Colonic mucosa (tissue), 4 donors: ENCODE results near the gene MAP4. TPM values are rescaled to one million over a fixed set of nuclear protein-coding genes. Genes with fewer than 3 reads are reported as not detected.

Experiments
- DNase-seq: peaks from one replicate; pipeline ENCODE4 v3.0.0-alpha.2; 2020
- H3K27ac ChIP-seq: fragments of 200-600 bp; one replicate; pipeline ENCODE4 v1.8.0; 2021
- H3K27me3 ChIP-seq: fragments of 200-600 bp; one replicate; pipeline ENCODE4 v1.8.0; 2021
- H3K36me3 ChIP-seq: fragments of 200-600 bp; one replicate; pipeline ENCODE4 v1.8.0; 2021
- H3K4me1 ChIP-seq: fragments of 200-600 bp; one replicate; pipeline ENCODE4 v1.8.0; 2021; ENCODE audit warnings: mild to moderate bottlenecking
- H3K4me3 ChIP-seq: fragments of 200-600 bp; one replicate; pipeline ENCODE4 v1.8.0; 2021
- H3K9ac ChIP-seq, 2 donors: one replicate each; pipeline ENCODE4 v1.7.0; 2013; ENCODE audit warnings: control low read depth in 2 of 2, low read depth in 2 of 2, low read length in 2 of 2
- H3K9me3 ChIP-seq: fragments of 200-600 bp; one replicate; pipeline ENCODE4 v1.8.0; 2021
- CTCF ChIP-seq: fragments of 200-600 bp; IDR thresholded peaks from one replicate; pipeline ENCODE4 v1.8.0; 2022; ENCODE audit warnings: antibody characterized with exemption, mild to moderate bottlenecking
- intact Hi-C: fragments of 100-400 bp; cut with DNase I; formaldehyde crosslinking; loops from one replicate; pipeline ENCODE4 v1.14.1; 2022
- total RNA-seq, 2 donors: library from RNA; stranded (reverse); fragmentation: NEBNext Ultra II Directional in 1 of 2; extraction: Animal tissue kit (Norgen Biotek cat#: 25700) in 1 of 2; gene quantifications; one replicate each; pipeline ENCODE4 v1.2.1, GENCODE V29; 2021
- donor health status: healthy.
- donor health status: DM: no; HTN: no; CAD: no.
- donor health status: DM: no; HTN: no; CAD: no.

Gene MAP4
- total RNA-seq, 2 donors from 2014 or later: 117 to 132 TPM

GRCh38 chr3:47907784-47908183 lies 108.4 kb downstream of the MAP4 start:
- intact Hi-C loops: no loop called here
- Histone ChIP-seq H3K27me3 (no peaks in the 10 kb centered on the region), H3K36me3 (no peaks in the 10 kb centered on the region), H3K4me1 (no peaks in the 10 kb centered on the region), H3K9me3 (no peaks in the 10 kb centered on the region), H3K27ac (no peak overlapping the region), H3K4me3 (no peak overlapping the region), H3K9ac (no peak overlapping the region)
- no peak for TF ChIP-seq CTCF
- no peak for DNase-seq

GRCh38 chr3:47902746-47903145 lies 113.5 kb downstream of the MAP4 start:
- H3K4me1 ChIP-seq: no peaks in the 10 kb centered on the region
- no peaks in the 10 kb centered on the region for H3K36me3 ChIP-seq
- H3K9ac ChIP-seq: no peak overlapping the region
- intact Hi-C loops: no loop called here
- no peaks in the 10 kb centered on the region for H3K9me3 ChIP-seq
- no peak overlapping the region for H3K27ac ChIP-seq
- no peak for DNase-seq
- H3K4me3 ChIP-seq: no peak overlapping the region
- no peak for TF ChIP-seq CTCF
- no peaks in the 10 kb centered on the region for H3K27me3 ChIP-seq

GRCh38 chr3:47901280-47901833 lies 114.9 kb downstream of the MAP4 start:
- no peaks in the 10 kb centered on the region for H3K36me3 ChIP-seq
- intact Hi-C loops: no loop called here

GRCh38 chr3:47899495-47900108 lies 116.6 kb downstream of the MAP4 start:
- Histone ChIP-seq H3K9ac (no peak overlapping the region), H3K27ac (no peak overlapping the region), H3K4me1 (no peaks in the 10 kb centered on the region), H3K36me3 (no peaks in the 10 kb centered on the region), H3K4me3 (no peak overlapping the region), H3K27me3 (no peaks in the 10 kb centered on the region), H3K9me3 (no peaks in the 10 kb centered on the region)
- TF ChIP-seq CTCF: no peak
- intact Hi-C loops: no loop called here
- DNase-seq: no peak

More at GRCh38 chr3:47901280-47901833, 114.9 kb downstream of the MAP4 start:
- no peak for TF ChIP-seq CTCF
- H3K9me3 ChIP-seq: no peaks in the 10 kb centered on the region
- H3K4me1 ChIP-seq: no peaks in the 10 kb centered on the region
- H3K27ac ChIP-seq: no peak overlapping the region
- no peak overlapping the region for H3K4me3 ChIP-seq
- DNase-seq: no peak
- H3K9ac ChIP-seq: no peak overlapping the region
- H3K27me3 ChIP-seq: no peaks in the 10 kb centered on the region

- Histone ChIP-seq H3K4me1 (no peaks in the 10 kb centered on the region), H3K9ac (no peak overlapping the region), H3K27me3 (no peaks in the 10 kb centered on the region), H3K27ac (no peak overlapping the region), H3K4me3 (no peak overlapping the region), H3K9me3 (no peaks in the 10 kb centered on the region), H3K36me3 (no peaks in the 10 kb centered on the region)
- no peak for TF ChIP-seq CTCF
- no peak for DNase-seq
- intact Hi-C loops: no loop called here
These were observed 118.3 kb downstream of the MAP4 start for GRCh38 chr3:47897954-47898353.
